GM21723 (cell line): Measurements from ENCODE around the gene RRAD.

Experiments
- ATAC-seq: cut with Tn5 transposase; IDR thresholded peaks from one replicate; pipeline ENCODE4 v1.9.1; 2021; ENCODE audit warnings: mild to moderate bottlenecking, moderate library complexity; ENCODE audit not compliant: unreplicated experiment

RRAD gene

GRCh38 chr16:66885491-66885890 lies 39.8 kb downstream of the RRAD start:
- ATAC-seq, result no peak

GRCh38 chr16:66882702-66883101 lies 42.6 kb downstream of the RRAD start:
- ATAC-seq, result no peak

- ATAC-seq, result no peak
These were observed 43.3 kb downstream of the RRAD start for GRCh38 chr16:66881964-66882508.

- no peak for ATAC-seq
These were observed 43.8 kb downstream of the RRAD start for GRCh38 chr16:66881560-66881959.

DNA sequence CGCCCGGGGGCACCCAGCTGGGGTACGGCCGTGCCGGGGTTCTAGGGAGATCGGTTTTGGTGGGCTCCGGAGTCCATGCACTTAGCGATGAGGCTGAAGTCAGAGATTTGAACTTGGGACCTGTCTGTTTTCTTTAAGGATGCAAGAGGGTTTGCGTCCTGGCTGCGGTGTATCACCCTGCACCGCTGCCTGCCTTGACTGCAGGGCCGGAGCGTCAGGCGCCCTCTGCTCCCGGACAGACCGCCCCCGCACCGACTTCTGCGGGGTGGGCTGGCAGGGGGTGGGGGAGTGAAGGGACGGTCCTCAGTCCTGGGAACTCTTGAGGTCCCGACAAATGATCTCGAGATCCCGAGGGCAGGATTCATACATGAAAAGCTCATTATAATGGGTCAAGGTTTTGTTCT lies 44.3 kb downstream of the RRAD start:
- peak; percentile 6 for ATAC-seq

DNA sequence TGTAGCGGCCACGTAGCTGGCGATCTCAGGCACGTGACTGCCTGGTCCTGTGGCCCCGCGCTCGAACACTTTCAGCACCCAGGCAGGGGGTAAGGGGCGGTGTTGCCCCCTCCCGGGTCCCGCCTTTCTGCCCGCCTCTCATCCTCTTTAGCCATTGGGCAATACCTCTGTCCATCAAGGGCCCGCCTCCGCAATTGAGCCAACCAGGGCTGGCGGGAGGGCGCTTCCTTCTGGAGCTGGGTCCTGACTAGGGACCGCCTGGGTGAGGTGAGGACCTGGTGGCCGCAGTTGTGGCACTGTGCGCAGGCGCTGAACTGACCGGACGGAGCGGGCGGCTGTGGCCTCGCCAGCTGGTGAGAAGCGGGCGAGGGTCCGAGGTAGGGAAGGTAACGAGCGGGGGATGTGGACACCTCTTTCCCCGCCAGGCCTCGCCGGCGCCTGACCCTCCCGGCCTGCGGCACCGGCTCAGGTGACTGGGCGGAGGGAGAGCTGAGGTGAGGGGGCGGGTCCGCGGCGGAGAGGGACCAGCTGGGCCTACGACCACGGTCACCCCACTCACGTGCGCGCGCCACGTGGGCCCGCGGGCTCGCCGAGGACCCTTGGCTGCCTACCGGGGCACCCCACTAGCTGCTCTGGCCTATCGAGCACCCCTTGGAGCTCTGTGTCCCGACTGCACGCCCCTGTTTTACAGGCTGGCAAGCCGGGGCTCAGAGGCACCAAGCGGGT lies 44.9 kb downstream of the RRAD start, which contains the start of gene PDP2:
TSS of gene PDP2 (plus strand) at position 228 of the 726 bp plus-strand sequence. CDS start 3,770 bp downstream, outside the sequence.
- ATAC-seq, result peak; percentile 95

GRCh38 chr16:66878067-66878466 lies 47.3 kb downstream of the RRAD start:
- ATAC-seq, result no peak

DNA sequence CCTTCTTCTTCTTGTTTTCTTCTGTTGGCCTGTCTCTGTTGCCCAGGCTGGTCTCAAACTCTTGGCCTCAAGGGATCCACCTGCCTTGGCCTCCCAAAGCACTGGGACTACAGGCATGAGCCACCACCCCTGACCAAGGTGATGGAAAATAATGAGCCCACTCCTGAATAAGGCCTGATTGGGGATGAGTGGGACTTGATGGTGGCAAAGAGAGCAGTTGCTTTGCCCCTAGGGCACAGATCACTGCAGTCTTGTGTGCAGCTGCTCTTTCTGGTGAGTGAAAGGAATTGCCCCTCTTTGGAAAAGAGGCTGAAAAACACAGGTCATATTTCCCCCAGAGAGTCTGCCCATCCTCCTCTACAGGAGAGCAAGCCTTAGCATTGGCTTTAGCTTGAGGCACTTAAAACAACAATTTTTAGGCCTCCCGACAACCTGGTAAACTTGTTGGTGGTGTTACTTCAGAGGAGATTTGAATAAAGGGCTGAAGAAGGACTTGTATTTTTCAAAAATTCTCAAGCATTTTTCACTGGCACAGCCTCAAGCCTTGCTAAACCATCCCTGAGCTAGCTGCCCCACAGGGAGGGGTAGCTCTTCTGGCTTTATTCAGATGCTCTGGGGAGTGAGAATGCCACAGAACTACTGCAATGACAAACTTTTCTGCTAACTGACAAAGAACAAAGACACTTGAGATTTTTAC lies 51.1 kb downstream of the RRAD start:
- no peak for ATAC-seq

DNA sequence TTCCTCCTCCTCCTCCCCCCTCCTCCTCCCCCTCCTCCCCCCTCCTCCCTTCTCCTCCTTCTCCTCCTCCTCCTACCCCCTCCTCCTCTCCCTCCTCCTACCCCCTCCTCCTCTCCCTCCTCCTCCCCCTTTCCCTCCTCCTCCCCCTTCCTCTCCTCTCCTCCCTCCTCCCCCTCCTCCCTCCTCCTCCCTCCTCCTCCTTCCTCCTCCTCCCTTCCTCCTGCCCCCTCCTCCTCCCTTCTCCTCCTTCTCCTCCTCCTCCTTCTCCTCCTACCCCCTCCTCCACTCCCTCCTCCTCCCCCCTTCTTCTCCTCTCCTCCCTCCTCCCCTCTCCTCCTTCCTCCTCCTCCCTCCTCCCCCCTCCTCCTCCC lies 51.7 kb downstream of the RRAD start:
- ATAC-seq, result no peak

DNA sequence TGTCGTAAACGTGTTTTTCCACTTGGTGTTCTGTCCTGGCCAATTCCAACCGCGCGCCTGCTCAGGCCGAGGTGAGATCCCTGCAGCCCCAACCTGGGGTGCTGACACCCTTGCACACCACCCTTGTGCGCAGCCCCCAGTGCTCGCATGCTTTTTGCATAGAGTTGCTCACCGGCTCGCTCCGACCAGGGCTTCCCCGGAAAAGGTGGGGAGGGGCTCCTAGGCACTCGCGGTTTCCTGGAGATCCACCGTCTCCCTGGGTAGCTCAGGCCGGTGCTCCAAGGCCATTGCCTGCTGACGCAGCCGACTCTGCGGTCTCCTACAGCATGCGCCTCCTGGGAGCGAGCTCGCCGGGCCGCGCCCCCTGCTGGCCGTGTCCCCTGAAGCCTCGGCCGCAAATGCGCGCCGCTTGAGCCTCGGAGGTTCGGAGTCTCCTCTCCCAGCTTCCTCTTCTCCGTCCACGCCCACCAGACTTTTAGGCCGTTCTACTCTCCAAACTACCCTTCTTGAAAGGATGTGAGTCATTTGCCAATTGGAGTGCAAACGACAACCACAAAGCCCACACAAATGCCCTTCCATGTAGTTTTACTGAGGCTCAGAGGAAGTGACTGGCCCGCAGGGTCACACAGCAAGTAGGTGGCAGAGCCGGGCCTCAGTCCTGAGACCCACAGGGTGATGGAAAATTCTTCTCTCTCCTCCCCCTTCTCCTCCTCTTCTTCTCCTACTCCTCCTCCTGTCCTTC lies 52.2 kb downstream of the RRAD start:
- peak; percentile 87 for ATAC-seq

- no peak for ATAC-seq
These were observed 52.8 kb downstream of the RRAD start for GRCh38 chr16:66872559-66872942.

DNA sequence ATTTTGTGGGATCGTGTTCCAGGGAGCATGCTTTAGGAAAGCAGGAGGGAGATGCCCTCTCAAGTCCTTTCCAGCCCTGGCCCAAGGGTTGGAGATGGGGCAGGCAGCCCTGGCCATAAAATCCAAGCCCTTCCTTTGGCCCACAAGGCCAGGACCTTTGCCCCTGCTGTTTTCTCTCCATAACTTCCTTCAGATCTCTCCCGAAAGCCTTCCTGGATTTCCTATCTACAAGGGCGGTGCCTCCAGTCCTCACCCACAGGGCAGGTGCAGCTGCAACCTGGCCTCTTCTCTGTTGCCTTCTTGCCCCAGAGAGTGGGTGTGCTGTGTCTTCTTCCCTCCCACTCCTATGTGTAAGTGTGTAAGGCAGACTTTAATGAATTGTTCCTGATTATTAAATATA lies 53.5 kb downstream of the RRAD start:
- ATAC-seq, result no peak
